GM19193 (cell line): ENCODE data around the gene TUBD1.

Experiments used
- POLR2A ChIP-seq: IDR thresholded peaks from 4 replicates; pipeline ENCODE4 v1.6.1; 2011; ENCODE audit not compliant: insufficient read depth, insufficient read length; ENCODE audit errors: extremely low read depth

TUBD1 gene

DNA sequence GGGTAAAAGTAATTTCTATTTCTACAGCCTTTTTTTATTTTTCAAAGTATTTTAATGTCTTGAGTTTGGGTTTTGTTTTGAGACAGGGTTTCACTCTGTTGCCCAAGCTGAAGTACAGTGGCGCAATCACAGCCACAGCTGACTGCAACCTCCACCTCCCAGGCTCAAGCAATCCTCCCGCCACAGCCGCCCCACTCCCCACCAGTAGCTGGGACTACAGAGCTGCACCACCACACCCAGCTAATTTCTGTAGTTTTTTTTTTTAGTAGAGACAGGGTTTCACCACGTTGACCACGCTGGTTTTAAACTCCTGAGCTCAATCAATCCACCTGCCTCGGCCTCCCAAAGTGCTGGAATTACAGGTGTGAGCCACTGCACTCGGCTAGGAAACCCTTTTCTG, 44.0 kb downstream of the TUBD1 start:
- no peak for TF ChIP-seq POLR2A

DNA sequence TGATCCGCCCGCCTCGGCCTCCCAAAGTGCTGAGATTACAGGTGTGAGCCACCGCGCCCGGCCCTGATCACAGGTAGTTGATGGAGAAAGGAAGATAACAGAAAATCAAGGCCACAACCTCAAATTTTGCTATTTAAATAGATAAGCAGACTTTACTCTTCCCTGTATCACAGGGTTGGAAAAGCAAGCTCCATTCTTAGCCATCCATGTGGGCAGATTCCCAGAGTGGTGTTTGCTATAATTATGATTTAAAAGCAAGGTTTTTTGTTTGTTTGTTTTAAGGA, 44.4 kb downstream of the TUBD1 start:
- TF ChIP-seq POLR2A, result no peak

DNA sequence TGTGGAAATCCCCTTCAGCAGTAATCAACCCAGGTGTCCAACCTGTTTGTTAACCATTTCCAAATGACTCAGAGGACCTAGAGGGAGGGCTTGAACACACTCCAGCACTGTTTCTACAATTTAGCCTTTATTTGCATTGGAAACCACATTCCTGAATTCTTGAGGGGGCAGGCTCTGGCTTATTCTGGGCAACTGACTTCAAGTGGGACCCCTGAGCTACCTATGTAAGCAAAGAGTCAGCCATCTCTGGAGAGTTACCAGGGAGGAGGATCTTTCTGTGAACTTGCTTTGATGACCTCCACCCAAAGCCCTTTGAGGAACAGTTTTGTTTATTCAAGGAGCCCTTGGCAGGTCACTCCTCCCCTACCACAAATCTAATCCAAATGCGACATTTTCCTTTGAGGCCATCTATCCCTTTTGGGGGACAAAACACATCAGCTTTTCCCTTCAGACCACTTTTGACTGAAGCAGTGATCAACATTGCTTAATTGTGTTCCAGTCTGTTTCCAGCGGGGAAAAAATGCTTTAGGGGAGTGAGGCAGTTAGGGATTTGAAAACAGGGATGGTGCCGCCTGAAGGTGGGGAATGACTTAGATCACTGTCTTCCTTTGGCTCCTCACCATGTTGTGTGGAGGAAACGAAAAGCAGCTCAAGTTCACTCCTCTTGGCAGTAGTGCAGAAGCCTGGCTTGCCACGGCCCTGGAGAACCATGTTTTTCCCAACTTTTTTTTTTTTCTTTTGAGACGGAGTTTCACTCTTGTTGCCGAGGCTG, 46.2 kb downstream of the TUBD1 start:
- no peak for TF ChIP-seq POLR2A

DNA sequence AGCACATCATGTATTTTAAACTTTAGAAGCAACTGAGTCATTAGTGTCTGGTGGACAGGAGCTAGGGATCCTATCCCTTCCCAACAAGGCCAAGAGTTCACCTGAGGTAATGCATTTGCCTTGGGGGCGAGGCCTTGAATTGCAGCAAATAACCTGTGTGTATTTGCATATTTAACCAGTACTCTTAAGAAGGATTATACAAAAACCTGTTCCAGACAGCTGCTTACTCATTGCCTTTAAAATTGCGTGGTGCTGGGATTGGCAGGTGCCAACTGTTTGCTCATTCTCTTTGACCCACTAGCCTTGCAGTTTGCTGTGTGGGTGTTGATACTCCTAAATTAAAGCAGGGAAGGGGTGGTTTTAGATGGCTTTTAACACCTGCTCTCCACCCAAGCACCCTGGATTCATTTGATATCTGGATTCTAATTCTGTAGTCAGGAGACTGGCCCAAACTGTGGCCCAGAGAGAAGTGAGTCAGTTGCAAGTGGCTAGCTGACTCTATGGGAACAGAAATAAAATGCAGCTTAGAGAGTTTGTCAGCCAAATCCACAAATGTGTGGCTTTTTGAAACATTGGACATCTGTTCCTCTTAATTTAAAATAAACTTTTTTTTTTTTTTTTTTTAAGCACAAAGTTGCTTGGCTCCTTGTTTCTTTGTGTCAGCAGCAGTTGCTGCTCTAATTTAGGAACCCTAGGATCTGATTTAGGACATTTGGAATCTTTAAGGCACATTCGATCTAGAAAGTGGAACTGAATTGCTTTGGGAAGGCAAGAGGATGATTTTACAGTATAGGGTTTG, 46.9 kb downstream of the TUBD1 start:
- TF ChIP-seq POLR2A, result peak; percentile 38

DNA sequence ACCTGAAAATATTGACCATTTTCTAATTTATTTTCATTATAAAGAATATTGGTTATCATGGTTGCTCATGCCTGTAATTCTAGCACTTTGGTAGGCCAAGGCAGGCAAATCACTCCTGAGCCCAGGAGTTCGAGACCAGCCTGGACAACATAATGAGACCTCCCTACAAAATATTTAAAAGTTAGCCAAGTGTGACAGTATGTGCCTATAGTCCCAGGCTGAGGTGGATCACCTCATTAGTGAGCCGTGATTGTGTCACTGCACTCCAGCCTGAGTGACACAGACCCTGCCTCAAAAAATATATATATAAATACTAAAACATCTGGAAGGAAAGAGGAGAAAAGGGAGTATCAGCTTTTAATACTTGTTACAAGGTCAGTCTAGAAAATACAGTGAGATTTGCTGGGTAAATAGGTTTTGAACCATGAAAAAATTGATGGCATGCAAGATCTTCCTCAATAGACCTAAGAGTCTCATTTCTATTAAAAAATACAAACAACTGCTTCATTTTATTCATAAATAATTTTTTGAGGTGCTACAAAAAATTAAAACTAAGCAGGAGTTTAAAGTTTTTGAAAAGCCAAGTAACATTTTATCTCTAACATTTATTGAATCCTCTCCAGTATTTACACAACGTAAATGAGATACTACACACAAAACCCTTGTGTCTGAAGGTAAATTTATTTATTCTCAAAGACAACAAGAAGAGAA, 47.7 kb downstream of the TUBD1 start:
- TF ChIP-seq POLR2A, result no peak

DNA sequence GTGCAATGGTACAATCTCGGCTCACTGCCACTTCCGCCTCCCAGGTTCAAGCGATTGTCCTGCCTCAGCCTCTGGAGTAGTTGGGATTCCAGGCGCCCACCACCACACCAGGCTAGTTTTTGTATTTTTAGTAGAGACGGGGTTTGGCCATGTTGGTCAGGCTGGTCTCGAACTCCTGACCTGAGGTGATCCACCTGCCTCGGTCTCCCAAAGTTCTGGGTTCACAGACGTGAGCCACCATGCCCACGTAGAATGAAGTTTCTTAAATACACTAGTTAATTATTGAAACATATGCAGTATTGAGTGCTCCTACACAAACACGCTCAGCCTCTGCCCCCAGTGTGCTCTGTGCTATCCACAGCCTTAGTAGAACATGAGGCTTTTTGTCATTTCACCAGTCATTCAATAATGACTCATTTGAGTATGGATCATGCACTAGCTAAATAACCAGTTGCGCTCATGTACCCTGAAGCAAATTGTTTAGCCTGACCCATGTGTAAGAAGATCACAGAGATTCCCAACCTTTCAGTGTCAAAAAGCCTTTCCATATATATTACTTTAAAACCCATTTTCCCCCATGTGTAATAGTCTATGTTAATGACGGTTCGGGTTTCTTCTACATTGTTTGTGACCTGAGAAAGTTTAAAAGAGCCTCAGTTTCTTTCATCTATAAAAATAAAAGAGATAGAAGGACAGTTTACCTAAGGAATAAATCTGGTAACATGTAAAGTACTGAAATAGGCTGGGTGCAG, 49.7 kb downstream of the TUBD1 start:
- TF ChIP-seq POLR2A, result no peak

DNA sequence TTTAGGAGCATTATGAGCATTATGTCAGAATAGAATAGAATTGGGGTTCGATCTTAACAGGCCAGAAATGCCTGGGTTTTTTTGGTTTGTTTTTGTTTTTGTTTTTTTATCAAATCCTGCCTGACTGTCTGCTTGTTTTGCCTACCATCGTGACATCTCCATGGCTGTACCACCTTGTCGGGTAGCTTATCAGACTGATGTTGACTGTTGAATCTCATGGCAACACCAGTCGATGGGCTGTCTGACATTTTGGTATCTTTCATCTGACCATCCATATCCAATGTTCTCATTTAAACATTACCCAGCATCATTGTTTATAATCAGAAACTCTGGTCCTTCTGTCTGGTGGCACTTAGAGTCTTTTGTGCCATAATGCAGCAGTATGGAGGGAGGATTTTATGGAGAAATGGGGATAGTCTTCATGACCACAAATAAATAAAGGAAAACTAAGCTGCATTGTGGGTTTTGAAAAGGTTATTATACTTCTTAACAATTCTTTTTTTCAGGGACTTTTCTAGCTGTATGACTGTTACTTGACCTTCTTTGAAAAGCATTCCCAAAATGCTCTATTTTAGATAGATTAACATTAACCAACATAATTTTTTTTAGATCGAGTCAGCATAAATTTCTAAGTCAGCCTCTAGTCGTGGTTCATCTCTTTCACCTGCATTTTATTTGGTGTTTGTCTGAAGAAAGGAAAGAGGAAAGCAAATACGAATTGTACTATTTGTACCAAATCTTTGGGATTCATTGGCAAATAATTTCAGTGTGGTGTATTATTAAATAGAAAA, 51.5 kb downstream of the TUBD1 start:
- TF ChIP-seq POLR2A, result peak; percentile 31

DNA sequence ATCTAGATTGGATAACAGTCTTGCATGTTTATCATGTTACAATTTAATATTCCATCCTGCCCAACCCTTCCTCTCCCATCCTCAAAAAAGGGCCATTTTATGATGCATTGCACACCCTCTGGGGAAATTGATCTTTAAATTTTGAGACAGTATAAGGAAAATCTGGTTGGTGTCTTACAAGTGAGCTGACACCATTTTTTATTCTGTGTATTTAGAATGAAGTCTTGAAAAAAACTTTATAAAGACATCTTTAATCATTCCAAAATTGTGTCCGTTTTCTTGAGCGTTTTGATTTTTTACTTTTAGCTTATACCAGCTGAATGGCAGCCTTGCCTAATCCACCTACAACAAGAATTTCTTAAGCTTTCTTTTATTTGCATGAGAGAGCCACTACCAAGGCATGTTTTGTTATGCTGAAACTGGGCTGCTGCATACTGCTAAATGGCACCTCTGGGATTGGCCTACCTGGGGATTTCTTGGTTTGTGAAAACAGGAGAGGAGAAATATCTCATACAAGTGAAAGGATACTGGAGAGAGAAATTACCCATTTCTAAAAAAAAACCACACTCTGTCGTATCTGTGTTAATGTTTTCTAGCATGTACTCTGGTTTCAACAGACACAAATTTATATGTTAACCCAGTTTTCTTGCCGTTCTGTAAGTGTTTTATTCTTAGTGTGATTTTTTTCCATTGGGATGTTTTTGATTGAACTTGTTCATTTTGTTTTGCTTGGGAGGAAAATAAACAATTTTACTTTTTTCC, 52.2 kb downstream of the TUBD1 start:
- peak; percentile 26 for TF ChIP-seq POLR2A

DNA sequence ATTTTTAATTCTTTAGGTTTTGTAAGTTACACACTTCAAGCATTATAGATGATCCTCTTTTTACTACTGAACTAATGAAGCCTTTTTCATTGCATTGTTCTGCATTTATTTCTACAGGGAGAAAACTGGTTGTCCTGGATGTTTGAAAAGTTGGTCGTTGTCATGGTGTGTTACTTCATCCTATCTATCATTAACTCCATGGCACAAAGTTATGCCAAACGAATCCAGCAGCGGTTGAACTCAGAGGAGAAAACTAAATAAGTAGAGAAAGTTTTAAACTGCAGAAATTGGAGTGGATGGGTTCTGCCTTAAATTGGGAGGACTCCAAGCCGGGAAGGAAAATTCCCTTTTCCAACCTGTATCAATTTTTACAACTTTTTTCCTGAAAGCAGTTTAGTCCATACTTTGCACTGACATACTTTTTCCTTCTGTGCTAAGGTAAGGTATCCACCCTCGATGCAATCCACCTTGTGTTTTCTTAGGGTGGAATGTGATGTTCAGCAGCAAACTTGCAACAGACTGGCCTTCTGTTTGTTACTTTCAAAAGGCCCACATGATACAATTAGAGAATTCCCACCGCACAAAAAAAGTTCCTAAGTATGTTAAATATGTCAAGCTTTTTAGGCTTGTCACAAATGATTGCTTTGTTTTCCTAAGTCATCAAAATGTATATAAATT, 53.0 kb downstream of the TUBD1 start:
- TF ChIP-seq POLR2A, result peak; percentile 47

DNA sequence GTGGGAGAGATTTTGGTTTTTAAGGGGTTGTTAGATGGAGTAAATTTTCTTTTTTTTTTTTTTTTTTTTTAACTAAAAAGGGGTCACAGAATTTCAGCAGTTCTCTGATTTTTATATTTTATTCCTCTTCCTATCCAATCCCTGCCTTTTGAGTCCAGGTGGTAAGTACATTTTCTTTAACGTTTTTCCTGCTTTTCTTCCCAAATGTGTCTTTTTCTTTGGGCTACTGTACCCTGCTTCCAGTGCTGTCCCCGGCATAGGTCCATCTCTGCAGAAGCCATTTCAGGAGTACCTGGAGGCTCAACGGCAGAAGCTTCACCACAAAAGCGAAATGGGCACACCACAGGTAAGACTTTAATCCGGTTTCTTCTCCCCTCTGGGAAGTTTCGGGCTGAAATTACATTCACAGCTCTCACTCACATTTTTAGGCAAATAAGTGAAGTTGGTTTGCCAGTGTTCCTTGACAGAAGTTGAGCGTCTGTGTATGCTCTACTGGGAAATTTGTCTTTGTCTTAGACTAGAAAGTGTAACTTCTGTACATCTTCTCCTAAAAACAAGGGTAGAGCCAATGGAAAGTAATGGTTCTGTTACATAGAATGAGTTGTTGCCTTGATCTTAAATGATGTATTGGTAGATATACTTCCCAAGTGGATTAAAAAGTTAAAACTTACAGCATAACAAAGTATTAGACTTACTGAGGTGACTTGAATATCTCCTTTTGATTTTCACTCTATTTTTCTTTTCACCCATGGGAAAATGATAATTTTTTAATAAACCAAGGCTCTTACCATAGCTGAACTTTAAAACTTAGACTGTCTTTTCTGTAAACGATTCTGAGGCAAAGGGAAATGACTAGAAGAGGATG, 54.5 kb downstream of the TUBD1 start:
- peak; percentile 59 for TF ChIP-seq POLR2A

DNA sequence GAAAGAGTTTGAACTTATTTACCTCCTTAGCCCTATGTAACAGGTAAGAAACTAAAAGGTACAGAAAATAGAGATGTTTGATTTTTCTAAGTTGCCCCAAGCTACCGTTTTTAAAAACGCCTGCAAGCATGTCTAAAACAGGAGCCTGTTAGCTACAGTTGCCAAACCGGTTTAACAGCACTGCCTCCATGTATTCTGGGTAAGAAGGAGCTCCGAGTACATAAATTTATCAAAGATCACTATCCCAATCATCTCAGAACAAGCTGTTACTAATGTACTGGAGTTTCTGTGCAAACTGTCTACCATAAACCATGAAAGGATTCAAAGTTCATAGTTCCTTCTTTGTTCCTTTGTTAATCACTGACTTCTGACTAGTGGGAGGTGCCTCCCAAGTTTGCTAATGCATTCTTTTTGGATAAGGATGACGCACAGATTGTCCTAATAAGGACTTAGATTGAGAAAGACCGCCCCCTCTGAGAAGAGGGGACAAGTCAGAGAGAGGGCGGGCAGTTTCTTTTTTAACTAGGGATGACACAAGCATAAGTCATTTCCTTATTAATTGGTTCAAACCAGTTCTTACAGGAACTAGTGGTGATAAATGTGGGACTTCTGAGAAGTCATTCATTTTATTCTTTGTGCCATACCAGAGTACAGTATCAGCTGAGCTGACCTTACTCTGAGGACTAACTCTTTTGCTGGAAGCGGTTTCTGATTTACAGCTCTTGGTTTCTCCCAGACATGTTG, 55.3 kb downstream of the TUBD1 start:
- TF ChIP-seq POLR2A, result peak; percentile 81
